Astrocyte (in vitro differentiated cells and primary cell): ENCODE data around the gene HMCN2. TPM values are rescaled to one million over a fixed set of nuclear protein-coding genes. Genes with fewer than 3 reads are reported as not detected.

Experiments used
- DNase-seq: peaks from one replicate; pipeline ENCODE4 v3.0.0-alpha.2; 2010; ENCODE audit warnings: low read depth
- FAIRE-seq: peaks from 2 replicates; lab custom pipeline; 2011; peaks lifted over from hg19 to GRCh38; lab: Jason Lieb, UNC
- H2AFZ ChIP-seq: 2 replicates; pipeline ENCODE4 v1.6.0; 2012; ENCODE audit warnings: low read depth, low read length, inconsistent platforms
- H3K27ac ChIP-seq: 2 replicates; pipeline ENCODE4 v1.5.1; 2011; ENCODE audit warnings: low read depth, low read length, inconsistent platforms
- H3K27me3 ChIP-seq: 2 replicates; pipeline ENCODE4 v1.6.0; 2011; ENCODE audit warnings: low read length, inconsistent platforms; ENCODE audit not compliant: insufficient read depth
- H3K36me3 ChIP-seq: 2 replicates; pipeline ENCODE4 v1.5.1; 2011; ENCODE audit warnings: low read length, inconsistent platforms; ENCODE audit not compliant: insufficient read depth
- H3K4me1 ChIP-seq: 2 replicates; pipeline ENCODE4 v1.5.1; 2011; ENCODE audit warnings: low read length, inconsistent platforms; ENCODE audit not compliant: insufficient read depth
- H3K4me2 ChIP-seq: 2 replicates; pipeline ENCODE4 v1.6.0; 2012; ENCODE audit warnings: low read length, inconsistent platforms
- H3K4me3 ChIP-seq: 2 replicates; pipeline ENCODE4 v1.5.1; 2011; ENCODE audit warnings: low read depth, mild to moderate bottlenecking, low read length, inconsistent platforms; ENCODE audit not compliant: insufficient read depth
- H3K79me2 ChIP-seq: 2 replicates; pipeline ENCODE4 v1.6.0; 2012; ENCODE audit warnings: mild to moderate bottlenecking, low read length, inconsistent platforms; ENCODE audit not compliant: insufficient read depth
- H3K9ac ChIP-seq: 2 replicates; pipeline ENCODE4 v1.6.0; 2012; ENCODE audit warnings: mild to moderate bottlenecking, low read length, inconsistent platforms
- H3K9me3 ChIP-seq: 2 replicates; pipeline ENCODE4 v1.5.1; 2012; ENCODE audit warnings: low read depth, mild to moderate bottlenecking, low read length, inconsistent platforms; ENCODE audit not compliant: insufficient read depth
- H4K20me1 ChIP-seq: 2 replicates; pipeline ENCODE4 v1.6.0; 2012; ENCODE audit warnings: low read length, inconsistent platforms; ENCODE audit not compliant: insufficient read depth
- H3K27ac Mint-ChIP-seq: one replicate; pipeline ENCODE4 v1.8.0; 2021; ENCODE audit warnings: mild to moderate bottlenecking, mixed read lengths; ENCODE audit not compliant: unreplicated experiment
- H3K27me3 Mint-ChIP-seq: one replicate; pipeline ENCODE4 v1.8.0; 2021; ENCODE audit warnings: low read depth, mixed read lengths; ENCODE audit not compliant: unreplicated experiment
- H3K36me3 Mint-ChIP-seq: one replicate; pipeline ENCODE4 v1.8.0; 2021; ENCODE audit warnings: low read depth, mixed read lengths; ENCODE audit not compliant: unreplicated experiment
- H3K4me1 Mint-ChIP-seq: one replicate; pipeline ENCODE4 v1.8.0; 2021; ENCODE audit warnings: low read depth, mixed read lengths; ENCODE audit not compliant: unreplicated experiment
- H3K4me3 Mint-ChIP-seq: one replicate; pipeline ENCODE4 v1.8.0; 2021; ENCODE audit warnings: mild to moderate bottlenecking, moderate library complexity, mixed read lengths; ENCODE audit not compliant: unreplicated experiment
- H3K9me3 Mint-ChIP-seq: one replicate; pipeline ENCODE4 v1.8.0; 2021; ENCODE audit warnings: mild to moderate bottlenecking, mixed read lengths; ENCODE audit not compliant: unreplicated experiment
- EZH2 ChIP-seq: IDR thresholded peaks from 2 replicates; pipeline ENCODE4 v1.6.1; 2012; ENCODE audit warnings: mild to moderate bottlenecking, low read length, inconsistent platforms; ENCODE audit not compliant: insufficient read depth
- total RNA-seq: library from RNA; stranded (reverse); gene quantifications from 2 replicates; pipeline ENCODE4 v1.2.1, GENCODE V29; 2021
- TF ChIP-seq, protein P1 (sequence below): IDR thresholded peaks from 2 replicates; pipeline ENCODE4 v1.5.1; 2011; ENCODE audit warnings: low read depth, mild to moderate bottlenecking, inconsistent platforms, low read length, moderate library complexity; ENCODE audit not compliant: insufficient read depth

HMCN2 gene
- total RNA-seq, 1 donor from 2014 or later: 1.6 TPM

DNA sequence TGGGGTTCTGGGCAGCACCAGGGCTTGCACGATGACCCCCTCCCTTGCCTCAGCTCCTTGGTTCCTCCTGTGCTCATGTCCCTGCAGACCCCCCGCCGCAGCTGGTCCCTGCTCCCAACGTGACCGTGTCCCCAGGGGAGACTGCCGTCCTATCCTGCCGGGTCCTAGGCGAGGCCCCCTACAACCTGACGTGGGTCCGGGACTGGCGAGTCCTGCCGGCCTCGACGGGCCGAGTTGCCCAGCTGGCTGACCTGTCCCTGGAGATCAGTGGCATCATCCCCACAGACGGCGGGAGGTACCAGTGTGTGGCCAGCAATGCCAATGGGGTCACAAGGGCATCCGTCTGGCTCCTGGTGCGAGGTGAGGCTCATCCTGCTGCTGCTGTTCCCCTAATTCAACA is 39.1 kb downstream of the HMCN2 start:
- no peak overlapping the region for H3K4me3 Mint-ChIP-seq
- FAIRE-seq: no peak

DNA sequence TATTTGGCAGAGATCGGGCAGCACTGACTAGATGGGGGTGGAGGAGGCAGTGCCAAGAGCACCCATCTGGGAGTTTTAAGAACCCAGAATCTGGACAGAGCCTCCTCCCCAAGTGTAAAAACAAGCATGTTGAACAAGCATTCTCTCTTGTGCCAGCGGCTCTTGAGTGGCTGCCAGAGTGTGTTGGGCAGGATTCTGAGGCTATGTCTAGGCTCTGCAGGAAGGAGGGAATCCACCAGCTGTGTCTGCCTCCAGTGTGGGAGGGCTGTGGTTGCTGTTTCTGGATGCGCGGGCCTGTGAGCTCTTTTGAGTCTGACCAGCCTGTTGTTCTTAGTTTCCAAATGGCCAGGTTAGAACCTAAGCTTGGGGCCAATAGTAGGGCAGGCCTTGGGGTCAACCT is 39.8 kb downstream of the HMCN2 start:
- Mint-ChIP-seq H3K27me3 (peaks cover 27% of the 10 kb centered on the region), H3K9me3 (no peaks in the 10 kb centered on the region), H3K4me3 (no peak overlapping the region), H3K27ac (peak overlapping the region; percentile 53), H3K4me1 (peaks cover 24% of the 10 kb centered on the region), H3K36me3 (no peaks in the 10 kb centered on the region)
- Histone ChIP-seq H3K4me2 (no peak overlapping the region), H3K79me2 (no peaks in the 10 kb centered on the region), H3K9ac (no peak overlapping the region), H3K27ac (no peak overlapping the region), H2AFZ (no peak overlapping the region), H3K36me3 (no peaks in the 10 kb centered on the region), H3K27me3 (peaks cover 2% of the 10 kb centered on the region), H4K20me1 (no peaks in the 10 kb centered on the region), H3K4me1 (peaks cover 2% of the 10 kb centered on the region), H3K9me3 (no peaks in the 10 kb centered on the region), H3K4me3 (no peak overlapping the region)
- DNase-seq: peak; percentile 16
- TF ChIP-seq, protein P1, sequence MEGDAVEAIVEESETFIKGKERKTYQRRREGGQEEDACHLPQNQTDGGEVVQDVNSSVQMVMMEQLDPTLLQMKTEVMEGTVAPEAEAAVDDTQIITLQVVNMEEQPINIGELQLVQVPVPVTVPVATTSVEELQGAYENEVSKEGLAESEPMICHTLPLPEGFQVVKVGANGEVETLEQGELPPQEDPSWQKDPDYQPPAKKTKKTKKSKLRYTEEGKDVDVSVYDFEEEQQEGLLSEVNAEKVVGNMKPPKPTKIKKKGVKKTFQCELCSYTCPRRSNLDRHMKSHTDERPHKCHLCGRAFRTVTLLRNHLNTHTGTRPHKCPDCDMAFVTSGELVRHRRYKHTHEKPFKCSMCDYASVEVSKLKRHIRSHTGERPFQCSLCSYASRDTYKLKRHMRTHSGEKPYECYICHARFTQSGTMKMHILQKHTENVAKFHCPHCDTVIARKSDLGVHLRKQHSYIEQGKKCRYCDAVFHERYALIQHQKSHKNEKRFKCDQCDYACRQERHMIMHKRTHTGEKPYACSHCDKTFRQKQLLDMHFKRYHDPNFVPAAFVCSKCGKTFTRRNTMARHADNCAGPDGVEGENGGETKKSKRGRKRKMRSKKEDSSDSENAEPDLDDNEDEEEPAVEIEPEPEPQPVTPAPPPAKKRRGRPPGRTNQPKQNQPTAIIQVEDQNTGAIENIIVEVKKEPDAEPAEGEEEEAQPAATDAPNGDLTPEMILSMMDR: no peak
- no peak for TF ChIP-seq EZH2
- FAIRE-seq: no peak

More for the DNA sequence above, 39.1 kb downstream of the HMCN2 start:
- Histone ChIP-seq H2AFZ (no peak overlapping the region), H3K4me2 (no peak overlapping the region), H3K9me3 (no peaks in the 10 kb centered on the region), H3K4me3 (no peak overlapping the region), H3K9ac (no peak overlapping the region), H3K36me3 (no peaks in the 10 kb centered on the region), H3K27ac (no peak overlapping the region), H3K4me1 (peaks cover 2% of the 10 kb centered on the region), H3K79me2 (no peaks in the 10 kb centered on the region), H4K20me1 (no peaks in the 10 kb centered on the region), H3K27me3 (no peaks in the 10 kb centered on the region)
- Mint-ChIP-seq H3K27me3 (peaks cover 28% of the 10 kb centered on the region), H3K4me1 (peaks cover 24% of the 10 kb centered on the region), H3K9me3 (peaks cover 4% of the 10 kb centered on the region), H3K27ac (no peak overlapping the region), H3K36me3 (no peaks in the 10 kb centered on the region)
- TF ChIP-seq, protein P1: no peak
- TF ChIP-seq EZH2: no peak
- DNase-seq: no peak

DNA sequence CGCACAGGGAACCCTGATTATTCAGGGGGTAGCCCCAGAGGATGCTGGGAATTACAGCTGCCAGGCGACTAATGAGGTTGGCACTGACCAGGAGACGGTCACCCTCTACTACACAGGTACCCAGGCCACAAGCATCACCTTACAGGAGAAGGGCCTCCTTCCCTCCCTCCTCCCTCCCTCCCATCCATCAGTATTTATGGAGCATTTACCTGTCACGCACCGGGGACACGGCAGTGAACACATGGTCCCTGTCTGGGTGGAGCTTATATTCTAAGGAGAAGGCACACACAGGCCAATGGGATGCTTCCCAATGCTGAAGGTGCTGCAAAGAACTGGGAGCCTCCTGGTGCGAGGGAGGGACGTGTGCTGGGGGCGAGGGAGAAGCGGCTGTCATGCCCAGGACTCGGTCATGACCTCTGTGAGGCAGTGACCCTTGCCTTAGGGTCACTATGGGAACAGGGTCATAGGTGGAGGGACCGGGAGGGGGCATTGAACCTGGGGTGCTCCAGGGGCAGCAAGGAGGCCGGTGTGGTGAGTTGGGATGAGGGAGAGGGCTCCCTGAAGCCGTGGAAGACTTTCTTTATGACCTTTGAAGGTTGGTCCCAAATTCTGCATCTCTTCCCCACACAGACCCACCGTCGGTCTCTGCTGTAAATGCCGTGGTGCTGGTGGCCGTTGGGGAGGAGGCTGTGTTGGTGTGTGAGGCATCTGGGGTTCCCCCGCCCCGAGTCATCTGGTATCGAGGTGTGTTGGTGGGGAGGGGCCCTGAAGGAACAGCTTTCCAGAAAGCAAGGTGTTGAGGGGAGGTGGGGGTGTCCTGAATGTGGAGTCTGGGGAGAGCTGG is 41.5 kb downstream of the HMCN2 start:
- H3K4me3 Mint-ChIP-seq: no peak overlapping the region
- peaks cover 4% of the 10 kb centered on the region for H3K36me3 Mint-ChIP-seq
- Histone ChIP-seq H3K9ac (no peak overlapping the region), H3K27me3 (peaks cover 5% of the 10 kb centered on the region), H4K20me1 (no peaks in the 10 kb centered on the region), H2AFZ (no peak overlapping the region), H3K27ac (no peak overlapping the region), H3K4me2 (no peak overlapping the region), H3K79me2 (no peaks in the 10 kb centered on the region), H3K4me3 (no peak overlapping the region), H3K36me3 (no peaks in the 10 kb centered on the region), H3K9me3 (no peaks in the 10 kb centered on the region), H3K4me1 (no peaks in the 10 kb centered on the region)
- FAIRE-seq: no peak
- H3K27ac Mint-ChIP-seq: no peak overlapping the region
- peaks cover 2% of the 10 kb centered on the region for H3K9me3 Mint-ChIP-seq
- peaks cover 36% of the 10 kb centered on the region for H3K27me3 Mint-ChIP-seq
- no peak for TF ChIP-seq EZH2
- TF ChIP-seq, protein P1: no peak
- DNase-seq: no peak
- H3K4me1 Mint-ChIP-seq: peaks cover 9% of the 10 kb centered on the region
